Mammary epithelial cell (primary cell): ENCODE measurements around the gene ATP7B.

Experiments
- EZH2 ChIP-seq: IDR thresholded peaks from 2 replicates; pipeline ENCODE4 v1.6.1; 2012; ENCODE audit warnings: low read length, inconsistent platforms, borderline replicate concordance
- TF ChIP-seq, protein P1 (sequence below), 2 donors: IDR thresholded peaks in 1 of 2; conservative IDR thresholded peaks in 1 of 2; 2 replicates each; pipeline ENCODE4 v1.5.1; 2011 to 2012; ENCODE audit warnings: inconsistent platforms in 2 of 2, low read length in 2 of 2, mild to moderate bottlenecking in 2 of 2, control low read depth in 1 of 2, low read depth in 1 of 2; ENCODE audit not compliant: insufficient read depth in 1 of 2; ENCODE audit errors: extremely low read depth in 1 of 2

DNA sequence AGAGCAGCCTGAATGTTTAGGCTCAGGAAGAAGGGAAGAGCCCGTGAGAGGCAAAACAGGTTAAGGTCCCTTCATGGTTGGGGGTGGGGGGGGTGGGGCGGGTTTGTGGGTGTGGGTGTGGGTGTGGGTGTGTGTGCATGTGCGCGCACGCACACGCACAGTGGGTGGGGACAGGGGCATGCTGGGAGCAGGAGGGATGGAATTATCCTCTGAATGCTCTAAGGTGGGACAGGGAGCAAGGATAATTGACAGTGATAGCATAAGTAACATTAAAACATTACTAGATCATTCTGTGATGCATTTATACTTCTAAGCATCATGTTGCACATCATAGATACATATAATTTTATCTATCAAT, 84.7 kb downstream of the ATP7B start:
- TF ChIP-seq EZH2 = no peak
- TF ChIP-seq, protein P1, sequence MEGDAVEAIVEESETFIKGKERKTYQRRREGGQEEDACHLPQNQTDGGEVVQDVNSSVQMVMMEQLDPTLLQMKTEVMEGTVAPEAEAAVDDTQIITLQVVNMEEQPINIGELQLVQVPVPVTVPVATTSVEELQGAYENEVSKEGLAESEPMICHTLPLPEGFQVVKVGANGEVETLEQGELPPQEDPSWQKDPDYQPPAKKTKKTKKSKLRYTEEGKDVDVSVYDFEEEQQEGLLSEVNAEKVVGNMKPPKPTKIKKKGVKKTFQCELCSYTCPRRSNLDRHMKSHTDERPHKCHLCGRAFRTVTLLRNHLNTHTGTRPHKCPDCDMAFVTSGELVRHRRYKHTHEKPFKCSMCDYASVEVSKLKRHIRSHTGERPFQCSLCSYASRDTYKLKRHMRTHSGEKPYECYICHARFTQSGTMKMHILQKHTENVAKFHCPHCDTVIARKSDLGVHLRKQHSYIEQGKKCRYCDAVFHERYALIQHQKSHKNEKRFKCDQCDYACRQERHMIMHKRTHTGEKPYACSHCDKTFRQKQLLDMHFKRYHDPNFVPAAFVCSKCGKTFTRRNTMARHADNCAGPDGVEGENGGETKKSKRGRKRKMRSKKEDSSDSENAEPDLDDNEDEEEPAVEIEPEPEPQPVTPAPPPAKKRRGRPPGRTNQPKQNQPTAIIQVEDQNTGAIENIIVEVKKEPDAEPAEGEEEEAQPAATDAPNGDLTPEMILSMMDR (conservative IDR thresholded peaks at IDR 0.05 in 1 of 2, IDR thresholded peaks at IDR 0.05 in 1 of 2; ENCODE audit: extremely low read depth in 1 of 2, insufficient read depth in 1 of 2, low read depth in 1 of 2, low read length in 2 of 2) = no peak
